Suprapubic skin (tissue), 4 donors: ENCODE results near the gene SETD7.

Experiments used
- EP300 ChIP-seq: sonication (generic); formaldehyde crosslinking; IDR thresholded peaks from one replicate; pipeline ENCODE4 v1.6.1; 2017; ENCODE audit warnings: antibody characterized with exemption
- POLR2A ChIP-seq, 2 donors: fragments of 450-650 bp; IDR thresholded peaks; one replicate each; pipeline ENCODE4 v1.6.1; 2017; ENCODE audit warnings: antibody characterized with exemption in 2 of 2, mild to moderate bottlenecking in 2 of 2, moderate library complexity in 2 of 2
- POLR2AphosphoS5 ChIP-seq, 3 donors: sonication (generic); formaldehyde crosslinking; IDR thresholded peaks; one replicate each; pipeline ENCODE4 v1.6.1; 2017; ENCODE audit warnings: antibody characterized with exemption in 3 of 3
- TF ChIP-seq, protein P1 (sequence below), 2 donors: fragments of 200-600 bp in 1 of 2; fragments of 450-650 bp in 1 of 2; sonication (generic) in 1 of 2; IDR thresholded peaks; one replicate each; pipeline ENCODE4 v1.5.1; 2016 to 2019; ENCODE audit warnings: antibody characterized with exemption in 2 of 2, mild to moderate bottlenecking in 1 of 2, moderate library complexity in 1 of 2

GRCh38 chr4:139532947-139533346, 23.1 kb downstream of the SETD7 start:
- TF ChIP-seq, protein P1, sequence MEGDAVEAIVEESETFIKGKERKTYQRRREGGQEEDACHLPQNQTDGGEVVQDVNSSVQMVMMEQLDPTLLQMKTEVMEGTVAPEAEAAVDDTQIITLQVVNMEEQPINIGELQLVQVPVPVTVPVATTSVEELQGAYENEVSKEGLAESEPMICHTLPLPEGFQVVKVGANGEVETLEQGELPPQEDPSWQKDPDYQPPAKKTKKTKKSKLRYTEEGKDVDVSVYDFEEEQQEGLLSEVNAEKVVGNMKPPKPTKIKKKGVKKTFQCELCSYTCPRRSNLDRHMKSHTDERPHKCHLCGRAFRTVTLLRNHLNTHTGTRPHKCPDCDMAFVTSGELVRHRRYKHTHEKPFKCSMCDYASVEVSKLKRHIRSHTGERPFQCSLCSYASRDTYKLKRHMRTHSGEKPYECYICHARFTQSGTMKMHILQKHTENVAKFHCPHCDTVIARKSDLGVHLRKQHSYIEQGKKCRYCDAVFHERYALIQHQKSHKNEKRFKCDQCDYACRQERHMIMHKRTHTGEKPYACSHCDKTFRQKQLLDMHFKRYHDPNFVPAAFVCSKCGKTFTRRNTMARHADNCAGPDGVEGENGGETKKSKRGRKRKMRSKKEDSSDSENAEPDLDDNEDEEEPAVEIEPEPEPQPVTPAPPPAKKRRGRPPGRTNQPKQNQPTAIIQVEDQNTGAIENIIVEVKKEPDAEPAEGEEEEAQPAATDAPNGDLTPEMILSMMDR (IDR thresholded peaks at IDR 0.05), result no peak
- TF ChIP-seq POLR2A (IDR thresholded peaks at IDR 0.05) (no peak), EP300 (no peak), POLR2AphosphoS5 (IDR thresholded peaks at IDR 0.05) (no peak)
